ENCODE data around the gene MYMX. TPM values are rescaled to one million over a fixed set of nuclear protein-coding genes. Genes with fewer than 3 reads are reported as not detected.

The MYMX gene
- total and polyA plus RNA-seq, 2 of the 13 experiments (the other 11 are each of a cell fraction or from before 2014, with no cell fraction given): not detected

- TF ChIP-seq, protein P1, sequence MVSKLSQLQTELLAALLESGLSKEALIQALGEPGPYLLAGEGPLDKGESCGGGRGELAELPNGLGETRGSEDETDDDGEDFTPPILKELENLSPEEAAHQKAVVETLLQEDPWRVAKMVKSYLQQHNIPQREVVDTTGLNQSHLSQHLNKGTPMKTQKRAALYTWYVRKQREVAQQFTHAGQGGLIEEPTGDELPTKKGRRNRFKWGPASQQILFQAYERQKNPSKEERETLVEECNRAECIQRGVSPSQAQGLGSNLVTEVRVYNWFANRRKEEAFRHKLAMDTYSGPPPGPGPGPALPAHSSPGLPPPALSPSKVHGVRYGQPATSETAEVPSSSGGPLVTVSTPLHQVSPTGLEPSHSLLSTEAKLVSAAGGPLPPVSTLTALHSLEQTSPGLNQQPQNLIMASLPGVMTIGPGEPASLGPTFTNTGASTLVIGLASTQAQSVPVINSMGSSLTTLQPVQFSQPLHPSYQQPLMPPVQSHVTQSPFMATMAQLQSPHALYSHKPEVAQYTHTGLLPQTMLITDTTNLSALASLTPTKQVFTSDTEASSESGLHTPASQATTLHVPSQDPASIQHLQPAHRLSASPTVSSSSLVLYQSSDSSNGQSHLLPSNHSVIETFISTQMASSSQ (IDR thresholded peaks at IDR 0.05; ENCODE audit: low read depth): no peak
- TF ChIP-seq, protein P1 (CRISPR knock-in tag; IDR thresholded peaks at IDR 0.05; ENCODE audit: borderline replicate concordance): no peak
- TF ChIP-seq ZNF17 (CRISPR knock-in tag; IDR thresholded peaks at IDR 0.05) (0 out of 2 replicates have a peak, but pooled peaks have one; percentile 52), PITX1 (CRISPR knock-in tag; IDR thresholded peaks at IDR 0.05) (no peak), GATA4 (IDR thresholded peaks at IDR 0.05; ENCODE audit: borderline replicate concordance, low read depth) (no peak), MXD1 (CRISPR knock-in tag; IDR thresholded peaks at IDR 0.05) (no peak), SRSF4 (IDR thresholded peaks at IDR 0.05; ENCODE audit: low read depth, low read length, poor library complexity, severe bottlenecking) (no peak), ZNF570 (CRISPR knock-in tag; IDR thresholded peaks at IDR 0.05; ENCODE audit: borderline replicate concordance) (no peak), ARNT (IDR thresholded peaks at IDR 0.05) (no peak), KDM1A (CRISPR knock-in tag; IDR thresholded peaks at IDR 0.05) (no peak), CCAR2 (optimal IDR thresholded peaks at IDR 0.05; ENCODE audit: low read depth, low read length) (no peak), SOX6 (IDR thresholded peaks at IDR 0.05) (no peak), SOX6 (CRISPR knock-in tag; IDR thresholded peaks at IDR 0.05) (no peak), JARID2 (CRISPR knock-in tag; IDR thresholded peaks at IDR 0.05; ENCODE audit: insufficient replicate concordance) (no peak), ZNF234 (CRISPR knock-in tag; conservative IDR thresholded peaks at IDR 0.05) (no peak), PAWR (CRISPR knock-in tag; IDR thresholded peaks at IDR 0.05; ENCODE audit: borderline replicate concordance) (no peak), SMAD1 (CRISPR knock-in tag; IDR thresholded peaks at IDR 0.05; ENCODE audit: borderline replicate concordance, low read depth) (no peak), RBFOX2 (IDR thresholded peaks at IDR 0.05; ENCODE audit: low read depth, low read length) (peak; percentile 56), BRD4 (CRISPR knock-in tag; IDR thresholded peaks at IDR 0.05) (no peak), CCDC6 (CRISPR knock-in tag; IDR thresholded peaks at IDR 0.05) (no peak), CBX1 (IDR thresholded peaks at IDR 0.05; ENCODE audit: low read depth) (no peak), NR2C2 (CRISPR knock-in tag; IDR thresholded peaks at IDR 0.05; ENCODE audit: borderline replicate concordance) (no peak), HBP1 (CRISPR knock-in tag; IDR thresholded peaks at IDR 0.05; ENCODE audit: low read depth) (no peak), ZNF780A (CRISPR knock-in tag; IDR thresholded peaks at IDR 0.05) (0 out of 2 replicates have a peak, but pooled peaks have one; percentile 48), ZNF616 (CRISPR knock-in tag; IDR thresholded peaks at IDR 0.05; ENCODE audit: low read depth) (no peak)
Measured at GRCh38 chr6:44249082-44249748, 32.5 kb downstream of the MYMX start (continued).
